HepG2 (cell line): Measurements from ENCODE around the gene CMTM4. TPM values are rescaled to one million over a fixed set of nuclear protein-coding genes. Genes with fewer than 3 reads are reported as not detected.

ENCODE experiments used
- ARNT2 ChIP-seq: sonication (generic); formaldehyde crosslinking; IDR thresholded peaks from 2 replicates; pipeline ENCODE4 v1.8.0; 2022; ENCODE audit warnings: mild to moderate bottlenecking, low read depth, missing genetic modification reagents, moderate library complexity
- HIVEP1 ChIP-seq: sonication (generic); formaldehyde crosslinking; IDR thresholded peaks from 2 replicates; pipeline ENCODE4 v1.4.0; 2020; ENCODE audit warnings: mild to moderate bottlenecking, missing genetic modification reagents
- IRX3 ChIP-seq: sonication (generic); formaldehyde crosslinking; IDR thresholded peaks from 2 replicates; pipeline ENCODE4 v1.8.1; 2023; ENCODE audit warnings: mild to moderate bottlenecking, low read depth, missing genetic modification reagents, borderline replicate concordance
- MAZ ChIP-seq, 2 experiments: sonication (generic) in 1 of 2; formaldehyde crosslinking in 1 of 2; IDR thresholded peaks; 2 replicates each; pipeline versions ENCODE4 v1.5.0 to v1.6.1; 2012 to 2020; ENCODE audit warnings: low read depth in 2 of 2, mild to moderate bottlenecking in 2 of 2, borderline replicate concordance in 1 of 2, improper control_type of control experiment in 1 of 2, low read length in 1 of 2, missing genetic modification reagents in 1 of 2, moderate library complexity in 1 of 2
- MIER2 ChIP-seq: IDR thresholded peaks from 2 replicates; pipeline ENCODE4 v1.6.1; 2016; ENCODE audit warnings: missing biosample characterization, missing genetic modification reagents
- MTERF4 ChIP-seq: sonication (generic); formaldehyde crosslinking; IDR thresholded peaks from 2 replicates; pipeline ENCODE4 v1.8.0; 2023; ENCODE audit warnings: mild to moderate bottlenecking, missing genetic modification reagents
- NONO ChIP-seq, 2 experiments: fragments of 450-650 bp in 1 of 2; sonication (generic) in 1 of 2; formaldehyde crosslinking in 1 of 2; IDR thresholded peaks in 1 of 2; conservative IDR thresholded peaks in 1 of 2; 2 replicates each; pipeline versions ENCODE4 v1.6.1 to v1.8.0; 2017 to 2022; ENCODE audit warnings: mild to moderate bottlenecking in 1 of 2, missing genetic modification reagents in 1 of 2, moderate library complexity in 1 of 2
- POGK ChIP-seq: sonication (generic); formaldehyde crosslinking; conservative IDR thresholded peaks from 2 replicates; pipeline ENCODE4 v1.8.0; 2022; ENCODE audit warnings: mild to moderate bottlenecking, moderate library complexity, missing genetic modification reagents
- RCOR2 ChIP-seq: IDR thresholded peaks from 2 replicates; pipeline ENCODE4 v1.6.1; 2016; ENCODE audit warnings: missing biosample characterization, missing genetic modification reagents
- SP2 ChIP-seq: sonication (generic); formaldehyde crosslinking; IDR thresholded peaks from 2 replicates; pipeline ENCODE4 v1.5.1; 2020; ENCODE audit warnings: mild to moderate bottlenecking, missing genetic modification reagents
- TCF7L2 ChIP-seq: IDR thresholded peaks from 2 replicates; pipeline ENCODE4 v1.6.1; 2011; ENCODE audit warnings: mild to moderate bottlenecking, low read depth, low read length, moderate library complexity
- TFDP2 ChIP-seq: sonication (generic); formaldehyde crosslinking; IDR thresholded peaks from 2 replicates; pipeline ENCODE4 v1.4.0; 2020; ENCODE audit warnings: missing genetic modification reagents
- THAP9 ChIP-seq: sonication (generic); formaldehyde crosslinking; IDR thresholded peaks from 2 replicates; pipeline ENCODE4; 2020; ENCODE audit warnings: missing genetic modification reagents, mild to moderate bottlenecking, borderline replicate concordance
- ZNF256 ChIP-seq: sonication (generic); formaldehyde crosslinking; conservative IDR thresholded peaks from 2 replicates; pipeline ENCODE4 v1.4.0; 2020; ENCODE audit warnings: missing genetic modification reagents
- ZNF615 ChIP-seq: sonication (generic); formaldehyde crosslinking; IDR thresholded peaks from 2 replicates; pipeline ENCODE4 v1.5.0; 2020; ENCODE audit warnings: mild to moderate bottlenecking, missing genetic modification reagents, borderline replicate concordance
- ZXDC ChIP-seq: sonication (generic); formaldehyde crosslinking; IDR thresholded peaks from 2 replicates; pipeline ENCODE4 v1.5.0; 2020; ENCODE audit warnings: mild to moderate bottlenecking, missing genetic modification reagents
- polyA plus RNA-seq, 8 experiments: library from polyadenylated mRNA; depleted of rRNA in 3 of 8; stranded (reverse) in 7 of 8; unstranded in 1 of 8; fragments of >200 nt; fragmentation: Illumina TruSeq in 4 of 8; extraction: Trizol in 4 of 8; gene quantifications; 2 replicates each; pipeline versions ENCODE4 v1.2.1 to v1.2.3, GENCODE V29; 2011 to 2016; ENCODE audit warnings: low read depth in 4 of 8, missing spikeins in 1 of 8, mixed read lengths in 1 of 8; ENCODE audit not compliant: insufficient read depth in 1 of 8
- total RNA-seq, 5 experiments: library from RNA; depleted of rRNA; stranded (reverse); fragments of >200 nt; fragmentation: Illumina TruSeq; extraction: Trizol; gene quantifications; 2 replicates each; pipeline ENCODE4 v1.2.3, GENCODE V29; 2016; ENCODE audit warnings: low read depth in 1 of 5

Gene CMTM4
- total and polyA plus RNA-seq, 2 of the 13 experiments (the other 11 are each of a cell fraction or from before 2014, with no cell fraction given) = 32.0 to 36.3 TPM

- TF ChIP-seq ZXDC (CRISPR knock-in tag) (0 out of 2 replicates have a peak, but pooled peaks have one; percentile 49), ARNT2 (CRISPR knock-in tag) (peak; percentile 58; the same call in 1 of the 2 replicates), ZNF615 (CRISPR knock-in tag) (no peak), HIVEP1 (CRISPR knock-in tag) (peak; percentile 69; the same call in 1 of the 2 replicates), MIER2 (CRISPR knock-in tag) (no peak), POGK (CRISPR knock-in tag) (0 out of 2 replicates have a peak, but pooled peaks have one; percentile 13), SP2 (CRISPR knock-in tag) (no peak), TFDP2 (peak; percentile 54), THAP9 (CRISPR knock-in tag) (peak; percentile 53; the same call in 1 of the 2 replicates), MAZ (IDR thresholded peaks at IDR 0.05; ENCODE audit: borderline replicate concordance, low read depth, low read length) (no peak; the same call in none of the 2 replicates), MAZ (CRISPR knock-in tag; IDR thresholded peaks at IDR 0.05; ENCODE audit: low read depth) (0 out of 2 replicates have a peak, but pooled peaks have one; percentile 20), MTERF4 (CRISPR knock-in tag) (peak; percentile 65), IRX3 (CRISPR knock-in tag) (no peak), TCF7L2 (no peak), ZNF256 (CRISPR knock-in tag) (no peak), RCOR2 (no peak), NONO (IDR thresholded peaks at IDR 0.05) (no peak), NONO (CRISPR knock-in tag; conservative IDR thresholded peaks at IDR 0.05) (0 out of 2 replicates have a peak, but pooled peaks have one; percentile 5)
Observed at GRCh38 chr16:66696669-66697630, at the start of gene CMTM4 (continued).
